Astrocyte (in vitro differentiated cells and primary cell): ENCODE measurements around the gene FAM163A. TPM values are rescaled to one million over a fixed set of nuclear protein-coding genes. Genes with fewer than 3 reads are reported as not detected.

Experiments
- DNase-seq: peaks from one replicate; pipeline ENCODE4 v3.0.0-alpha.2; 2010; ENCODE audit warnings: low read depth
- FAIRE-seq: peaks from 2 replicates; lab custom pipeline; 2011; peaks lifted over from hg19 to GRCh38; lab: Jason Lieb, UNC
- H2AFZ ChIP-seq: 2 replicates; pipeline ENCODE4 v1.6.0; 2012; ENCODE audit warnings: low read depth, low read length, inconsistent platforms
- H3K27ac ChIP-seq: 2 replicates; pipeline ENCODE4 v1.5.1; 2011; ENCODE audit warnings: low read depth, low read length, inconsistent platforms
- H3K27me3 ChIP-seq: 2 replicates; pipeline ENCODE4 v1.6.0; 2011; ENCODE audit warnings: low read length, inconsistent platforms; ENCODE audit not compliant: insufficient read depth
- H3K36me3 ChIP-seq: 2 replicates; pipeline ENCODE4 v1.5.1; 2011; ENCODE audit warnings: low read length, inconsistent platforms; ENCODE audit not compliant: insufficient read depth
- H3K4me1 ChIP-seq: 2 replicates; pipeline ENCODE4 v1.5.1; 2011; ENCODE audit warnings: low read length, inconsistent platforms; ENCODE audit not compliant: insufficient read depth
- H3K4me2 ChIP-seq: 2 replicates; pipeline ENCODE4 v1.6.0; 2012; ENCODE audit warnings: low read length, inconsistent platforms
- H3K4me3 ChIP-seq: 2 replicates; pipeline ENCODE4 v1.5.1; 2011; ENCODE audit warnings: low read depth, mild to moderate bottlenecking, low read length, inconsistent platforms; ENCODE audit not compliant: insufficient read depth
- H3K79me2 ChIP-seq: 2 replicates; pipeline ENCODE4 v1.6.0; 2012; ENCODE audit warnings: mild to moderate bottlenecking, low read length, inconsistent platforms; ENCODE audit not compliant: insufficient read depth
- H3K9ac ChIP-seq: 2 replicates; pipeline ENCODE4 v1.6.0; 2012; ENCODE audit warnings: mild to moderate bottlenecking, low read length, inconsistent platforms
- H3K9me3 ChIP-seq: 2 replicates; pipeline ENCODE4 v1.5.1; 2012; ENCODE audit warnings: low read depth, mild to moderate bottlenecking, low read length, inconsistent platforms; ENCODE audit not compliant: insufficient read depth
- H4K20me1 ChIP-seq: 2 replicates; pipeline ENCODE4 v1.6.0; 2012; ENCODE audit warnings: low read length, inconsistent platforms; ENCODE audit not compliant: insufficient read depth
- H3K27ac Mint-ChIP-seq: one replicate; pipeline ENCODE4 v1.8.0; 2021; ENCODE audit warnings: mild to moderate bottlenecking, mixed read lengths; ENCODE audit not compliant: unreplicated experiment
- H3K27me3 Mint-ChIP-seq: one replicate; pipeline ENCODE4 v1.8.0; 2021; ENCODE audit warnings: low read depth, mixed read lengths; ENCODE audit not compliant: unreplicated experiment
- H3K36me3 Mint-ChIP-seq: one replicate; pipeline ENCODE4 v1.8.0; 2021; ENCODE audit warnings: low read depth, mixed read lengths; ENCODE audit not compliant: unreplicated experiment
- H3K4me1 Mint-ChIP-seq: one replicate; pipeline ENCODE4 v1.8.0; 2021; ENCODE audit warnings: low read depth, mixed read lengths; ENCODE audit not compliant: unreplicated experiment
- H3K4me3 Mint-ChIP-seq: one replicate; pipeline ENCODE4 v1.8.0; 2021; ENCODE audit warnings: mild to moderate bottlenecking, moderate library complexity, mixed read lengths; ENCODE audit not compliant: unreplicated experiment
- H3K9me3 Mint-ChIP-seq: one replicate; pipeline ENCODE4 v1.8.0; 2021; ENCODE audit warnings: mild to moderate bottlenecking, mixed read lengths; ENCODE audit not compliant: unreplicated experiment
- CTCF ChIP-seq: IDR thresholded peaks from 2 replicates; pipeline ENCODE4 v1.5.1; 2011; ENCODE audit warnings: low read depth, mild to moderate bottlenecking, inconsistent platforms, low read length, moderate library complexity; ENCODE audit not compliant: insufficient read depth
- EZH2 ChIP-seq: IDR thresholded peaks from 2 replicates; pipeline ENCODE4 v1.6.1; 2012; ENCODE audit warnings: mild to moderate bottlenecking, low read length, inconsistent platforms; ENCODE audit not compliant: insufficient read depth
- total RNA-seq: library from RNA; stranded (reverse); gene quantifications from 2 replicates; pipeline ENCODE4 v1.2.1, GENCODE V29; 2021

FAM163A gene
- total RNA-seq, 1 donor from 2014 or later = not detected

GRCh38 chr1:179709841-179710329 lies 33.2 kb upstream of the FAM163A start:
- FAIRE-seq = no peak
- Mint-ChIP-seq H3K4me1 (no peaks in the 10 kb centered on the region), H3K9me3 (peaks cover 5% of the 10 kb centered on the region), H3K4me3 (no peak overlapping the region), H3K27me3 (no peaks in the 10 kb centered on the region), H3K36me3 (no peaks in the 10 kb centered on the region), H3K27ac (no peak overlapping the region)
- H4K20me1 ChIP-seq = no peaks in the 10 kb centered on the region
- no peaks in the 10 kb centered on the region for H3K36me3 ChIP-seq
- peak; percentile 13 for DNase-seq
- TF ChIP-seq EZH2 = no peak
- no peak for TF ChIP-seq CTCF
- no peaks in the 10 kb centered on the region for H3K9me3 ChIP-seq
- H3K9ac ChIP-seq = no peak overlapping the region
- no peak overlapping the region for H3K4me3 ChIP-seq
- H2AFZ ChIP-seq = no peak overlapping the region
- H3K4me1 ChIP-seq = no peaks in the 10 kb centered on the region
- H3K4me2 ChIP-seq = no peak overlapping the region
- H3K79me2 ChIP-seq = no peaks in the 10 kb centered on the region
- H3K27ac ChIP-seq = no peak overlapping the region
- peaks cover 14% of the 10 kb centered on the region for H3K27me3 ChIP-seq

GRCh38 chr1:179714159-179714558 lies 28.9 kb upstream of the FAM163A start:
- TF ChIP-seq EZH2 = no peak
- no peak for TF ChIP-seq CTCF
- Histone ChIP-seq H3K4me1 (no peaks in the 10 kb centered on the region), H3K36me3 (no peaks in the 10 kb centered on the region), H3K9me3 (peaks cover 2% of the 10 kb centered on the region), H2AFZ (no peak overlapping the region), H3K4me3 (no peak overlapping the region), H4K20me1 (no peaks in the 10 kb centered on the region), H3K27me3 (no peaks in the 10 kb centered on the region), H3K9ac (no peak overlapping the region), H3K79me2 (no peaks in the 10 kb centered on the region), H3K4me2 (no peak overlapping the region), H3K27ac (no peak overlapping the region)
- H3K36me3 Mint-ChIP-seq = no peaks in the 10 kb centered on the region
- no peak for FAIRE-seq
- H3K27me3 Mint-ChIP-seq = no peaks in the 10 kb centered on the region
- peaks cover 24% of the 10 kb centered on the region for H3K9me3 Mint-ChIP-seq
- DNase-seq = no peak
- H3K27ac Mint-ChIP-seq = no peak overlapping the region
- no peak overlapping the region for H3K4me3 Mint-ChIP-seq
- no peaks in the 10 kb centered on the region for H3K4me1 Mint-ChIP-seq

- H4K20me1 ChIP-seq = no peaks in the 10 kb centered on the region
- no peak for DNase-seq
- FAIRE-seq = no peak
- no peaks in the 10 kb centered on the region for H3K36me3 Mint-ChIP-seq
- H3K79me2 ChIP-seq = no peaks in the 10 kb centered on the region
- H3K4me3 ChIP-seq = no peak overlapping the region
- H3K27ac Mint-ChIP-seq = no peak overlapping the region
- H3K4me1 ChIP-seq = no peaks in the 10 kb centered on the region
- H3K36me3 ChIP-seq = no peaks in the 10 kb centered on the region
- H3K9me3 Mint-ChIP-seq = peaks cover 29% of the 10 kb centered on the region
- TF ChIP-seq EZH2 (no peak), CTCF (no peak)
- no peak overlapping the region for H2AFZ ChIP-seq
- no peaks in the 10 kb centered on the region for H3K27me3 ChIP-seq
- no peak overlapping the region for H3K9ac ChIP-seq
- H3K27ac ChIP-seq = no peak overlapping the region
- H3K9me3 ChIP-seq = peaks cover 2% of the 10 kb centered on the region
- H3K27me3 Mint-ChIP-seq = no peaks in the 10 kb centered on the region
- no peak overlapping the region for H3K4me3 Mint-ChIP-seq
- no peak overlapping the region for H3K4me2 ChIP-seq
- H3K4me1 Mint-ChIP-seq = no peaks in the 10 kb centered on the region
Observed at GRCh38 chr1:179714623-179715022, 28.5 kb upstream of the FAM163A start.
